DMS153 (cell line): ENCODE data around the gene TCEAL1.
"Not testable (repeated sequence)": the region's sequence is repeated elsewhere in the genome, so short reads cannot be mapped to it uniquely, and the experiment has no call there.

Source experiments
- DNase-seq: peaks from one replicate; lab custom pipeline; 2025; lab: John Stamatoyannopoulos, UW

Gene TCEAL1, protein sequence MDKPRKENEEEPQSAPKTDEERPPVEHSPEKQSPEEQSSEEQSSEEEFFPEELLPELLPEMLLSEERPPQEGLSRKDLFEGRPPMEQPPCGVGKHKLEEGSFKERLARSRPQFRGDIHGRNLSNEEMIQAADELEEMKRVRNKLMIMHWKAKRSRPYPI

DNA sequence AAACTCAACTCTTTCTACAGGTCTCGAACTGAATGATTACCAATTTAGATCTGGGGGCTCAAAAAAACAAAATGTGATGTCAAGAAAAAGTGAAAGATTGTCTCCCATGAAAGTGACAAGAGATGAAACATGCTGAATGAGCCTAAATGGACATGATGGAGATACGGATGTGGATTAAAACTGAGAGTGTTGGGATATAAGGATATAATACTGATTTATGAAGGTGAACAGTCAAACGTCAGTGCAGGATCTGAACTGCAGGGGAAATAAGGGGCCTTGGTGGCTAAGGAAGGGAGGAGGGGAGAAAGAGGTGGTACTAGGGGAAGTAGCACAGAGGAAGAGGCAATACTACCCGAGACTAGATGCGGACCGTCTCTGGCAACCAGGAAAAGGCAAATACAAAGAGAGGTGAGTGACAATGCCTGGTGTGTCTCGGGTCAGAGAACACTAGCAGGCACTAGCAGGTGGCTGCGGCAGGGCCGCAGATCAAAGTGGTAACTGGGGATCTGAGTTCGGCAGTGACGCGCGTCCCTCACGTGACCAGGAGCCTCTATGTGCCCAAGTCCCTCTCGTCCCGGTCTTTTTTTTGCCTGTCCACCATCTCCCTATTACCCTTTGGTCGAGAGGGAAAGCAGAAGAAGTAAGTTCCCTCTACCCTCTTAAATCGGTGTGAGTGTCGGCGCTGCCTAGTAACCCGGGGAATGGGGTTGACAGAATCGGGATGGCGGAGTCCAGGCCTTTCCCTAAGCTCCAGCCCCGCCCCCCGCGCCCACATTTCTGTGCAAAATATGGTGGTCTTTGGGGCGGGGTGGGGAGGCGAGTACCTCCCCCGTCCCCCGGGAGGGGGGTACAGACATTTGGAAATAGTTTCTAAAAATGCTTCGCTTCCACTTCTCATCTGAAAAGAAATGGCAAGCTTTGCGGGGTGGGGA, at the start of gene TCEAL1:
Gene TCEAL1, plus strand, starts transcription at position 590 of the 932 bp plus-strand sequence. CDS start 942 bp downstream, outside the sequence.
- DNase-seq: no peak

GRCh38 chrX:103584596-103584995, 44.2 kb upstream of the TCEAL1 start:
- no peak for DNase-seq

GRCh38 chrX:103585411-103586313, 43.1 kb upstream of the TCEAL1 start, which contains the start of gene TCEAL4:
TCEAL4 (plus strand) TSS chrX:103585515; CDS start chrX:103586676, 1,161 bp downstream.
- DNase-seq: no peak

- no peak for DNase-seq
Observed at GRCh38 chrX:103586314-103586646, 42.5 kb upstream of the TCEAL1 start.

GRCh38 chrX:103586659-103587058, 42.1 kb upstream of the TCEAL1 start:
- no peak for DNase-seq

- DNase-seq: not testable (repeated sequence)
Observed at GRCh38 chrX:103592295-103592694, 36.5 kb upstream of the TCEAL1 start.

GRCh38 chrX:103595202-103595601, 33.6 kb upstream of the TCEAL1 start:
- DNase-seq: not testable (repeated sequence)

DNA sequence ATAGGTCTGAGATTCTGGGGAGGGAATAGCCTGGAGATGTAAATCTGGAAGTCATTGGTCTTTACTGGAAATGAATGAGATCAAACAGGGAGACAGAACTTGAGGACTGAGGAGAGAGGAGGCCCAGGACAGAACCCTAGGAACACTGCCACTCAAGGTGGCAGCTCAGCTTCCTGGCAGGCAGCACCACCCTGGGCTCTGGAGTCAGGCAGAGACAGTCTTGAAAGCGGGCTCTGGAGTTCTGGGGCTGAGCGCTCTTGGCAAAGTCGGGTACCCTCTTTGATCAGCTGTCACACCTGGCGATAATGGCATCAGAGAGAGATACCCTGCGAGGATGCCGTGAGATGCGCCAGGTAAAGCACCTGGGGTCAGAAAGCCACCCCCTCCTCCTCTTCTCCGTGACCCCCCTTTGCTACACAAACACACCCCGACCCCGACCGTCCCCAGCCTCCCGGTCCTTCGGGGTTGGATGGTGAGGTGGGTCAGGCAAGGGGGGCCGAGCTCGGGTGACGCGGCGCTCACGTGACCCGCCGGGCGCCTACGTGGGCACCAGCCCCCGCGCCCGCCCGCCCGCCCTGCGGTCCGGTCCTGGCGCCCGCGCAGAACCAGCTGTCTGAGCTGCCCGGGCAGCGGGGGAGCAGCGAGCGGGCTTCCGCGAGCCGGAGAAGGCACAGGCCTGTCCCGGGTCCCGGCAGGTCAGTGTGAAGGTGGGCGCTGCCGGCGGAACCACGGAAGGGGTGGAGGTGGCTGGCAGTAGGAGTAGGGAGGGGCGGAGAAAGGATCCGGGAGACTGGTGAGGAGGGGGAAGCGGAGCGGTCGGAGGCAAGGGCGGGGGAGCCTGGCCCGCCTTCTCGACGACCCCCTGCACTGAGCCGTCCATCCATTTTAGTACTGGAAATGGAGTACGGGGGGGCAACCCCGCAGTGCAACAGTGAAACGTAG, 21.1 kb upstream of the TCEAL1 start, which contains the start of gene TCEAL3:
Gene TCEAL3, plus strand, starts transcription at position 600 of the 942 bp plus-strand sequence. CDS start 1,102 bp downstream, outside the sequence.
- DNase-seq: no peak

DNA sequence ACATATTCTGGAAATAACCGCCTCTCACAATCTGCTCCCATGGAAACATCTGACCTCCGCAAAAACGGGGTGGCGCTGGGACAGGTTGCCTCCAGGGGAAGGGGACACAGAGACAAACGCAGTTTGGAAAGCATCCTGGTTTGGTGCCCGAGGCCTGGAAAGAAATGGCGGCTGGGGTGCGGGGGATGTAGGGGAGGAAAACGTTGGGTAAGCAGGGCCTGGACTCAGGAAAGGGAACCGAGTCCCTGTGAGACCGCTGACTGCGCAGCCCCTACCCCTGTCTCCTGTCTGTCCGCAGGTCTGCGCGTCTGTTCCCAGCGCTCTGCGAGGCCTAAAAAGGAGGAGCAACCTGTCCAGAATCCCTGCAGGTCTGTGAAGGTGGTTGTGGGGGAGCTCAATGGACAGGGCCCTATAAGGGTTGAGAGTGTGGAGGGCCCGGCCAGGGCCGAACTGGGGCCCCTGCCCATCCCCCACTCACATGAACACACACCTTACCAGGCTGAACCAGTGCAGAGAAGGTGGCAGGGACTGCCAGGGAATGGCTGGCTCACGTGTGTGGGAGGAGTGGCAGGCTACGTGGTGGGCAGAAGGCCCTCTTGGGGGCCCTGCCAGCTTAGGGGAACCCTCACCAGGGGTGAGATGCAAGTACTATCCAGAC, 20.3 kb upstream of the TCEAL1 start:
- no peak for DNase-seq

- DNase-seq: no peak
Observed at GRCh38 chrX:103610282-103610681, 18.5 kb upstream of the TCEAL1 start.

GRCh38 chrX:103613362-103613890, 15.3 kb upstream of the TCEAL1 start:
- no peak for DNase-seq

DNA sequence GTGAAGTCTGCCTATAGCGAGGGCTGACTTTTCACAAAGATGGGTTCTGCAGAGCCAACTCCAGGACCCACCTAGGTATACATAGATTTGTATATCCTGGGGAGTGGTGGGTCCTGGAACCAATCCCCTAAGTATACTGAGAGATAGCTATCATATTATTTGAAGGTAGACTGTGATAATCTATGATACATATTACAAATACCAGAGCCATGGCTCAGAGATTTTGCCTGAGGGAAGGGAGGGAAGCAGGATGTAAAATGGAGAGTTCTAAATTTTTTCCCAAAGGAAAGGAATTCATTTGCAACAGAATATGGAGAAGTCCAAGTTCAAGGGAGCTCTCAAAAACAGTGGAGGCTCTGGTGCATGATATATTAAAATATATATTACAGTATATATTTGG, 13.8 kb upstream of the TCEAL1 start:
- DNase-seq: no peak

GRCh38 chrX:103615781-103616371, 12.9 kb upstream of the TCEAL1 start:
- DNase-seq: no peak

- no peak for DNase-seq
Observed at GRCh38 chrX:103616676-103617186, 12.0 kb upstream of the TCEAL1 start.

DNA sequence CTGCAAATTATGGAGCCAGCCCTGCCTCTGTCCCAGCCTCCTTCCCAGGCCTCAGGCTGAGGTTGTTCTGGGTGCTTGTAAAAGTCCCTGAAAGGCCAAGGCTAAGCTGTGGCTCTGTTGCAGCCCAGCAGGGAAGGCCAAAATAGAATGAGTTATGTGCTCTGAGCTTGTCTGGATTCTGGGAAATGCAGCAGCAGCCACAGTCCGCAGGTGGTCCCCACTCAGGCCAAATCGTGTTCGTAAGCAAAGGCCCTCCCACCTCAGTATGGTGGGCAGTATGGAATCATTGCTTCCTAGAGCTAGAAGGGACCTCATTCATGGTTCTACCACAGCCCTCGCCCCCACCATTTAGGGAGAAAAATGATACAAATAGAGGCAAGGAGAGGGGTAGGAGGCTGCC, 4.7 kb upstream of the TCEAL1 start:
- no peak for DNase-seq

GRCh38 chrX:103626855-103627254, 1.9 kb upstream of the TCEAL1 start:
- DNase-seq: no peak

DNA sequence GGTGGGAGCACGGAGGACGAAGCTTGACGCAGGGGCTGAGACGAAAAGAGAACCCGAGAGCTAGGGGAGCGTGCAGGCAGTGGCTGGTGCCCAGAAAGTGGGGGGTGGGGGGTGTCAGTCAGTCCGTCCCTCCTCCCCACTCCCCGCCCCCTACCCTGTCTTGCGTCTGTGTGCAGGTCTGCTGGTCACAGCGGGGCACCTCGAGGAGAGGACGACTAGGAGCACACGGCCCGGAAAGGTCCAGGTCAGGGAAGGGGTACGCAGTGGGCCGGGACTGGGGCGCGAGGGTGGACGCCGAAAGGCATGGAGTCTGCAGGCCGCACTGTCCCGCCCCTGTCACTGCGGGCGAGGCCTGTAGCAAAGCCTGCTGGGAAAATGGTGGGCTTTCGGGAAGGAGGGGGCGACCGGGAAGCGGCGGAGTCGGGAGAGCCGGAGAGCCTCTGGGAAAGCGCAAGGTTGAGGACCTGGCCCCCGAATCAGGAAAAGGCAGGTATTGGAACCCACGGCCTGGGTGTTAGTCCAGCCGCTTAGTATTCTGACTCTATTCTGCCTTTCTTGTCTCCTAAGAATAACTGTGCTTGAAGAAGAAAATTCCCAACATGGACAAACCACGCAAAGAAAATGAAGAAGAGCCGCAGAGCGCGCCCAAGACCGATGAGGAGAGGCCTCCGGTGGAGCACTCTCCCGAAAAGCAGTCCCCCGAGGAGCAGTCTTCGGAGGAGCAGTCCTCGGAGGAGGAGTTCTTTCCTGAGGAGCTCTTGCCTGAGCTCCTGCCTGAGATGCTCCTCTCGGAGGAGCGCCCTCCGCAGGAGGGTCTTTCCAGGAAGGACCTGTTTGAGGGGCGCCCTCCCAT, 769 bp downstream of the TCEAL1 start:
- DNase-seq: no peak

DNA sequence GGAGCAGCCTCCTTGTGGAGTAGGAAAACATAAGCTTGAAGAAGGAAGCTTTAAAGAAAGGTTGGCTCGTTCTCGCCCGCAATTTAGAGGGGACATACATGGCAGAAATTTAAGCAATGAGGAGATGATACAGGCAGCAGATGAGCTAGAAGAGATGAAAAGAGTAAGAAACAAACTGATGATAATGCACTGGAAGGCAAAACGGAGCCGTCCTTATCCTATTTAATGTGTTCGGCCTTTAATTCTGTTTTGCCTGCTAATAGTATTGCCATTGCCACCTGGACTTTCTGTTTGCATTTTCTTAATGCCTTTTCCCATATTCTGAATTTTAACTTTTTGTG, 1.4 kb downstream of the TCEAL1 start:
- DNase-seq: no peak

DNA sequence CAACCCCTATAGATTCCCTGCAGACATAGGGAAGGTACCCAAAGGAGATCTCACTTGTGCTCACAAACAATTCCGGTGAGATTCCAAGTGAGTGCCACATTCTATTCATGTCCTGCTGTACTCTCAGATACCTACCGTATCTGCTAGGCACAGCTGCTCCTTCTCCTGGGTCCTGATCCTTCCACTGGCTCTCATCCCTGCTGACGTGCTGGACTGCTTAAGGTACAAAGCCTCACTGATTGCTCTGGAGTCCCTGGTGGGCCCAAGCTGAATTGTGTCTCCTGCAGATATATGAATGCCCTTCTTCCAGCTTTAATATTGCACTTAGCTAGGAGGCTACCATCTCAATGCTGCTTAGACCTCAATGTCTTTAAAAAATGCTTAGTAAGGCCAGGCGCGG, 2.4 kb downstream of the TCEAL1 start:
- DNase-seq: no peak
